Cardiac septum (tissue), 1 donor: ENCODE measurements around the gene C5orf46. TPM values are rescaled to one million over a fixed set of nuclear protein-coding genes. Genes with fewer than 3 reads are reported as not detected.
"Not testable (repeated sequence)": the region's sequence is repeated elsewhere in the genome, so short reads cannot be mapped to it uniquely, and the experiment has no call there.

Source experiments
- DNase-seq: peaks from one replicate; pipeline ENCODE4 v3.0.0-alpha.2; 2020; ENCODE audit warnings: low spot score
- intact Hi-C: fragments of 100-400 bp; cut with DNase I; formaldehyde crosslinking; loops from one replicate; pipeline ENCODE4 v1.14.0; 2022
- long read RNA-seq: library from polyadenylated mRNA; unstranded; transcript quantifications from one replicate; pipeline ENCODE4 v2.0.0, GENCODE V29; 2021
- total RNA-seq: library from RNA; stranded (reverse); fragmentation: NEBNext Ultra II Directional; extraction: Animal tissue kit (Norgen Biotek cat#: 25700); gene quantifications from one replicate; pipeline ENCODE4 v1.2.1, GENCODE V29; 2021
- donor health status: DM: no; HTN: no; CAD: no.

The C5orf46 gene
- total RNA-seq: 13.0 TPM
- long read RNA-seq, partial matches to known transcripts: 0 of 4 reads
- long read RNA-seq, other reads (novel, unspliced or antisense): 2 of 4 reads

GRCh38 chr5:147906326-147907095, at the start of gene C5orf46:
TSS of gene C5orf46 (minus strand) at chr5:147906538. CDS start at chr5:147906501, 37 bp downstream.
- intact Hi-C loops: no loop called here

GRCh38 chr5:147954971-147955370, 48.6 kb upstream of the C5orf46 start:
- DNase-seq: no peak
- intact Hi-C loops: no loop called here

More at GRCh38 chr5:147906326-147907095, at the start of gene C5orf46:
- no peak for DNase-seq

- no peak for DNase-seq
- intact Hi-C loops: loop anchor here (5.0 kb wide), 1 partner anchor 172 kb away; no protein-coding TSS in a partner anchor
Observed at GRCh38 chr5:147949711-147950573, 43.6 kb upstream of the C5orf46 start.

- intact Hi-C loops: loop anchor here (5.0 kb wide), 1 partner anchor 176 kb away; no protein-coding TSS in a partner anchor
- not testable (repeated sequence) for DNase-seq
Observed at GRCh38 chr5:147946658-147947274, 40.4 kb upstream of the C5orf46 start.

DNA sequence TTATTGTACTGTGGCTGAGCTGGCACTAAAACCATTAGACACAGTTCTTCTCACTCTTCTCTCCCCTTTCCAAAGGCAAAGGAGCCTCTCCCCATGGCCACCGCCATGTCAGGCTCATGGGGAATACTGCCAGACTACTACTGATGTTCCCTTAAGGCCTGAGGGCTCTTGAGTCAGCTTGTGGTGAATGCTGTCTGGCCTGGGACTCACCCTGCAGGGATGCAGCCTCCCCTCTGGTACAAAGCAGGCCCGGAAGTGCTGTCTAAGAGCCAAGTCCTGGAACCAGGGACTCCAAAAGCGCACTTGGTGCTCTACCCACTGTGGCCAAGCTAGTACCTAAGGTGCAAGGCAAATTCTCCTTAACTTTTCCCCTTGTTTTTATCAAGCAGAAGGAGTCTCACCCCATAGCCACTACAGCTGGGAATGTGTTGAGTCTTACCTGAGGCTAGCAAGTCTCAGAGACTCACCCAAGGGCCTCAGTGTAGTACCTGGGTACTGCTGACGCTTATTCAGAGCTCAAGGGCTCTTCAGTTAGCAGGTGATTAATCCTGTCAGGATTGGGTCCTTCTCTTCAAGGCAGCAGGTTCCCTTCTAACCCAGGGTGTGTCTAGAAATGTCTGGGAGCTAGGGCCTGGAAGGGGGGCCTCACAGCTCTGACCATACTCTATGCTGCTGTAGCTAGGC, 33.2 kb upstream of the C5orf46 start:
- intact Hi-C loops: no loop called here
- no peak for DNase-seq

DNA sequence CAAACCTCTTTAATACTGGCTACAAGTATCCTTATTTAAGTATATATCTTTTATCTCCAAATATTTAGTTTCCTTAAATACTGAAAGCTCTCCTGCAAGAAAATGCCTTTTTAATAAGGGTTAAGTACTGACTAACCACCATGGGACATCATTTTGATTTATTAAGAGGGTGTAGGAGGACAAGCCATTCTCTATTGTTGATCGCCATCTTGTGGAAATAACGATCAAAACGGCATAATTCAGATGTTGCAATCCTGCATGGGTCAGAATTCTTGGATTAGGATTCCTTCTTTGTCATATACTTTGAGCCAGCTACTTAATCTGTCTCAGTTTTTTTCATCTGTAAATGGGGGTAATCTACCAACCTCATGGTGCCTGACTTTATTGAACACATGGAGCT, 28.7 kb upstream of the C5orf46 start:
- DNase-seq: no peak
- intact Hi-C loops: loop anchor here (2.0 kb wide), 2 partner anchors 46 to 78 kb away; no protein-coding TSS in a partner anchor

DNA sequence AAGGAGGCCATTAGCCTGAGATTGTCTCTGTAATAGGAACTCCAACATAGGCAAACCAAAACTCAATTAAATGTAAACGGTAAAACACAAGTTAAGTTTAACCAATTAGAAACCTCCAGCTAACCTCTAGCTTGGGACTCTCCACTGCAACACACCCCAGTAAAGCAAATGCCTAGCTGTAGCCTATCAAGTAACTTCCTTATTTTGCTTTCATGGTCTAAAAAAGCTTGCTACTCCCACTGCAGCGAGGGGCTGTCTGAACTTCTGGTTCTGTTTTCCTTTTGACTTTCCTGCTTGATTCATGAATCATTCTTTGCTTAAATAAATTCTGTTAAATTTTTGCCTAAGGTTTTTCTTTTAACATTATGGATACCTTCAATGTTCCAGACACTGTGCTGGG, 24.4 kb upstream of the C5orf46 start:
- no peak for DNase-seq
- intact Hi-C loops: no loop called here

- DNase-seq: no peak
- intact Hi-C loops: no loop called here
Observed at GRCh38 chr5:147927901-147928300, 21.6 kb upstream of the C5orf46 start.

DNA sequence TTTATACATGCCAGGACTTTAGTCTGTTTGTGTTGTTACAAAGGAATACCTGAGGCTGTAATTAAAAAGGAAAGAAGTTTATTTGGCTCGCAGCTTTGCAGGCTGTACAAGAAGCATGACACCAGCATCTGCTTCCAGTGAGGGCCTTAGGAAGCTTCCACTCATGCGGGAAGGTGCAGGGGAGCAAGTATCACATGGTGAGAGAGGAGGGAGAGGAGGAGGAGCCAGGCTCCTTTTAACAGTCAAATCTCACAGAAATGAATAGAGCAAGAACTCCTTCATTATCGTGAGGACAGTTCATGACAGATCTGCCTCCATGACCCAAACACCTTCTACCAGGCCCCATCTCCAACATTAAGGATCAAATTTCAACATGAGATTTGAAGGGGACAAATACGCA, 18.7 kb upstream of the C5orf46 start:
- intact Hi-C loops: no loop called here
- DNase-seq: no peak

GRCh38 chr5:147921136-147921535, 14.8 kb upstream of the C5orf46 start:
- no peak for DNase-seq
- intact Hi-C loops: no loop called here

DNA sequence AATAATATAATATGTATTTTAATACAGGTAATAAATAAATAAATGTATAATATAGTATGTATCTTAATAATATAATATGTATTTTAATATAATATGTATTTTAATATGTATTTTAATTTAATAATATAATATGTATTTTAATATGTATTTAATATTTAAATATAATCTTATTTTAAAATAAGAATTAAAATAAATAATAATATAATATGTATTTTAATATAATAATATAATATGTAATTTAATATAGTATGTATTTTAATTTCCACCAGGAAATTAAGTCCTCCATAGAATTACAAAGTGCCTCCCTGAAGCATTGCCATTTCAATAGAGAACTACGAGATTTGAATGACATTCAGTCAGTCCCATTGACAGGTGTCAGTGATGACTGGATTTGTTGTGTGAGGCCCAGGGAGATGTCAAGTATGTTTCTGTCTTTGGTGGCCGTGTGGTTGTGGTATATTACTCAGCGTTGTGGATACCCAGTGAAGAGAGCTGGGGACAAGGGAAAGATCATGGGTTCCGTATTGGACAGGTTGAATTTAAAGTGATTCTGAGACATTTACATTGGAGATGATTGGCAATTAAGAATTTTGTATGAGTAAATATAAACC, 14.2 kb upstream of the C5orf46 start:
- intact Hi-C loops: no loop called here
- DNase-seq: no peak

- intact Hi-C loops: no loop called here
- DNase-seq: no peak
Observed at GRCh38 chr5:147918899-147919298, 12.6 kb upstream of the C5orf46 start.

- no peak for DNase-seq
- intact Hi-C loops: no loop called here
Observed at GRCh38 chr5:147918101-147918685, 11.9 kb upstream of the C5orf46 start.

DNA sequence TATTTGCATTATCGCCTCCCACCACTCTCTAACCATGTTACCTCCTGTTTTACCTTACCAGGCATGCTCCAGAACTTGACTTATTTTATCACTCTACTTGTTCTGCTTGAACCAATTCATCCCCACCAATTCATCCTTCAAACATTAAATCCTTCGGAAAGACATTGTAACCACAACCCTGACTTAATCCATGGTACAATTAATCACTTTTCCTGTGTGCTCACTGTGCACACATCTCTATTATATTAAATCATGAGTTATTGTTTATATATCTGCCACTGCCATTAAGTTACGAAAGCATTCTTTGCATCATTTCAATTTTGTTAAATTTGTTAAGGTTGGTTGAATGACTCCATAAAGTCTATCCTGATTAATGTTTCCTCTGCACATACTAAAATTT, 7.4 kb upstream of the C5orf46 start:
- intact Hi-C loops: no loop called here
- no peak for DNase-seq

DNA sequence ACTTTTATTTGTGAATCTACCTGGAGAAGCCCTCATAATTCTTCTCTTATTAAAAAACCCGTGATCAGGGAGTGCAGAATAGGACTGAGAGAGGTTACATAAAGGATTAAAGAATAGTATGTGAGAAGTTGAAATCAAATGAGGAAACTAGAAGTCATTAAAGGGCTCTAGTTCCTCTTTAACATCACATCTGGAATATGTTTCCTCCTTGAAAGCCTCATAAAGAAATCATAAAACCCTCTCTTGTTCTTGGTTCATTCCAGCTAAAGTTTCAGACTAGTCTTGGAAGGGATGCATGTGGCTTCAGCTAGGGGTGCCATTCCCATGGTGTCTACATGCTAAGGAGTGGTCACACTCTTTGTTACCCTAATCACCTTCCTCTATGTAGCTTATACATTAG, 5.7 kb upstream of the C5orf46 start:
- DNase-seq: no peak
- intact Hi-C loops: no loop called here

DNA sequence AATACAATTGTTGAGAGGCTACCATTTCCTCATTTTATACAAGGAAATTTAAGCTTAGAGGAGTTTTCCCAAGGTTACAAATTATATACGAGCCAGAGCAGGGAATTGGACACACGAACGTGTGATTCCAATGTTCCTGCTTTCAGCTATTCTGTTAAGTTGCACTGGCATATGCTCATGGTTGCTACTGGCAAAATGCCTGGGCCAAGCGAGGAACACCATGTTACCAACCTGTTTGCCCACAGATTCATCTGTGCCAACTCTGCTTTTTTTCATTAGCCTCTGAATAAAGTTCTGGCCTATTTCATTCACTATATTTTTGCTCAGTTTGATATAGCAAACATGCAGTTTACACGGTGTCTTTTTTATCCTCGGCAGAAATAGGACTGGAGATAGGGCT, 5.1 kb upstream of the C5orf46 start:
- no peak for DNase-seq
- intact Hi-C loops: no loop called here

GRCh38 chr5:147904110-147904509, 2.2 kb downstream of the C5orf46 start:
- intact Hi-C loops: no loop called here

DNA sequence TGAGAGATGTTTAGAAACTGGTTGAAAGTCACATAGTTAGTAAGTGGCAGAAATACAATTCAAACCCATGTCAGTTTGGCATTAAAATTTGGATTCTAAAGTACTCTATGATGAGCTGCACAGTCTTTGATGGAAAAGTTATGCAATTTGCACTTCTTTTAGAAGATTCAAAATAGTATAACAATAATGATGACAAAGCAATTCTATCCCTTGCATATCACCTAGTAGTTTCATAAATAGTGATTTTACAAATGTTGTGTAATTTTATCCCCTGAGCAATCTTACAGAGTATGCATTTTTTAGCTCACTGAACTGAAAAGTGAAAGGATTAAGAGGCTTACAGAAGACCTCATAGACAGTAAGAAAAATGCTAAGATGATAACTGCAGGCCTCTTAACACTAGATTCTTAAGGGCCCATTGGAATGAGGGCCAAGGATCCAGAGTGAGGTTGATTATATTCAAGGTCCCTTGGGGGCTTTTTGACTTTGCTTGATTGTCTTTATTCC, 3.7 kb downstream of the C5orf46 start:
- no peak for DNase-seq
- intact Hi-C loops: no loop called here

More at GRCh38 chr5:147904110-147904509, 2.2 kb downstream of the C5orf46 start:
- no peak for DNase-seq
